GM23248 (cell line): ENCODE data around the gene C22orf39.

Experiments
- EZH2 ChIP-seq: fragments of 200-600 bp; sonication (generic); IDR thresholded peaks from 2 replicates; pipeline ENCODE4 v1.6.1; 2018; ENCODE audit warnings: antibody characterized with exemption, mild to moderate bottlenecking; ENCODE audit not compliant: insufficient read depth, poor library complexity, severe bottlenecking
- EZH2phosphoT487 ChIP-seq: fragments of 200-600 bp; sonication (generic); IDR thresholded peaks from 2 replicates; pipeline ENCODE4 v1.6.1; 2018; ENCODE audit warnings: antibody characterized with exemption, moderate library complexity, mild to moderate bottlenecking, low read depth; ENCODE audit not compliant: insufficient read depth

DNA sequence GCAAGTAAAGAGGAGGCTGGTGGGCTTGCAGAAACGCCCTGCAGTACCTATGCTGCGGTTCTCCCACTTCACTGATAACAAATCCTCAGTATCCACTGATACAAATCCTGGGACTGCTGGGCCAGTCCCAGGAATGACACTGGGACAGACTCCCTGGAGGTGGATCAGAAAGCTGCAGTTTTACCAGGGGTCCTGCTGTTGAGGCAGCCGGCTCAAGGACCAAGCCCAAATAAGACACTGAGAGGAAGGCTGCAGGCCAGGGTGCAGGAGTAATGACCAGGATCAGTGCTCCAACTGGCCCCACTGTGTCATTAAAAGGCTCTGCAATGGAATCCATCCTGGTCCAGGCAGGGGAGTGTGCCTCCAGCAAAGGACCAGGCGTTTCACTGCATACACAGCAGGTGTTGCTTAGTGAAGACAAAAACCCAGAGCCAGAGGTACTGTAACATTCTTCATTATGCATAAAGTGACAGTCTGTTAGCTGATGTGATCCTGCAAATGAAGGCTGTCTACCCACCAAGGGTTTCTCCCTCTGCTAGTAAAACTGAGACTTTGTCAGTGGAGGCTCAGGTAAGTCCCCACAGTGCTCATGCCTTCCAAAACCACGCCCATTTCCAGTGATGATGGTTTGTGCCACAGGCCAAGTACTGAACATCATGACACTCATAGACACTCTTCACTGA lies 1.4 kb upstream of the C22orf39 start:
- TF ChIP-seq EZH2 (no peak), EZH2phosphoT487 (no peak)
